ENCODE results near the gene DOCK9. TPM values are rescaled to one million over a fixed set of nuclear protein-coding genes. Genes with fewer than 3 reads are reported as not detected.

DOCK9 gene
- polyA plus RNA-seq, 3 donors: 0.01 TPM; not detected in 2

DNA sequence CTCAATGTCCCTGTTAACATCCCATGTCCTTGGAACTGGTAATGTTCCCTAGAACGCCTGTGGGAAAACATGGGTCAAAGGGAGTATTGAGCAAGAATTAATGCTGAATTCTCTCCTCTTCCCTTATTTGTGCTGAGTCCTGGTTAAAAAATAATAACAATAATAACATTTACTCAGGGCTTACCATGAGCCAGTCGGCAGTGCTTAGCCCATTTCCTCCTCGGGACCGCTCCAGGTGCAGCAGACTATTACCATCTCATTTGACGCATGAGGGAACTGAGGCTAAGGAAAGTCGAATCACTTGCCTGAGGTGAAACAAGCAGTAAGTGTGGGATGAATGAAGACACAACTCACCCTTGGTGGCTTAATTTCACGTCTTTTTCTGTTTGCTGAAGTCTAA, 191.8 kb downstream of the DOCK9 start:
- Histone ChIP-seq H3K4me3 (replicated peaks in 1 of 3; ENCODE audit: low read depth in 2 of 3, low read length in 3 of 3) (no peak overlapping the region), H4K20me1 (ENCODE audit: insufficient read depth, low read length) (no peaks in the 10 kb centered on the region), H3K27me3 (ENCODE audit: control insufficient read depth in 2 of 2, insufficient read depth in 2 of 2, low read length in 2 of 2) (no peaks in the 10 kb centered on the region), H3K27ac (ENCODE audit: low read depth in 1 of 2, low read length in 2 of 2) (no peak overlapping the region), H3K4me1 (ENCODE audit: control insufficient read depth in 1 of 2, insufficient read depth in 2 of 2, low read length in 2 of 2) (no peaks in the 10 kb centered on the region), H3K36me3 (replicated peaks in 1 of 2; ENCODE audit: control insufficient read depth in 1 of 2, insufficient read depth in 2 of 2, low read length in 2 of 2) (no peaks in the 10 kb centered on the region), H2AFZ (ENCODE audit: insufficient read depth, low read depth, low read length, poor library complexity, severe bottlenecking) (no peak overlapping the region), H3K9ac (ENCODE audit: insufficient read depth, low read length, poor library complexity, severe bottlenecking) (no peak overlapping the region), H3K79me2 (ENCODE audit: insufficient read depth, low read length) (no peaks in the 10 kb centered on the region), H3K4me2 (replicated peaks; ENCODE audit: extremely low read depth, low read length, poor library complexity, severe bottlenecking) (no peak overlapping the region), H3K9me3 (replicated peaks in 1 of 2; ENCODE audit: control insufficient read depth in 1 of 2, insufficient read depth in 1 of 2, low read length in 2 of 2) (no peaks in the 10 kb centered on the region)
- no peaks in the 10 kb centered on the region for H3K36me3 Mint-ChIP-seq
- peaks cover 5 to 22% (median 11%) of the 10 kb centered on the region in 3 donors for H3K27me3 Mint-ChIP-seq (ENCODE audit: low read depth in 3 of 3)
- no peak overlapping the region for H3K4me3 Mint-ChIP-seq
- intact Hi-C loops (cut with micrococcal nuclease): no loop called here
- H3K27ac Mint-ChIP-seq: no peak overlapping the region
- H3K4me1 Mint-ChIP-seq: no peaks in the 10 kb centered on the region
- TF ChIP-seq, protein P1, sequence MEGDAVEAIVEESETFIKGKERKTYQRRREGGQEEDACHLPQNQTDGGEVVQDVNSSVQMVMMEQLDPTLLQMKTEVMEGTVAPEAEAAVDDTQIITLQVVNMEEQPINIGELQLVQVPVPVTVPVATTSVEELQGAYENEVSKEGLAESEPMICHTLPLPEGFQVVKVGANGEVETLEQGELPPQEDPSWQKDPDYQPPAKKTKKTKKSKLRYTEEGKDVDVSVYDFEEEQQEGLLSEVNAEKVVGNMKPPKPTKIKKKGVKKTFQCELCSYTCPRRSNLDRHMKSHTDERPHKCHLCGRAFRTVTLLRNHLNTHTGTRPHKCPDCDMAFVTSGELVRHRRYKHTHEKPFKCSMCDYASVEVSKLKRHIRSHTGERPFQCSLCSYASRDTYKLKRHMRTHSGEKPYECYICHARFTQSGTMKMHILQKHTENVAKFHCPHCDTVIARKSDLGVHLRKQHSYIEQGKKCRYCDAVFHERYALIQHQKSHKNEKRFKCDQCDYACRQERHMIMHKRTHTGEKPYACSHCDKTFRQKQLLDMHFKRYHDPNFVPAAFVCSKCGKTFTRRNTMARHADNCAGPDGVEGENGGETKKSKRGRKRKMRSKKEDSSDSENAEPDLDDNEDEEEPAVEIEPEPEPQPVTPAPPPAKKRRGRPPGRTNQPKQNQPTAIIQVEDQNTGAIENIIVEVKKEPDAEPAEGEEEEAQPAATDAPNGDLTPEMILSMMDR (IDR thresholded peaks at IDR 0.05): no peak
- DNase-seq: no peak
- peaks cover 0 to 4% (median 0%) of the 10 kb centered on the region in 7 donors for H3K9me3 Mint-ChIP-seq
- WGBS (ENCODE audit: insufficient coverage): 80% methylated on average over 5 of the region's 7 CpGs

DNA sequence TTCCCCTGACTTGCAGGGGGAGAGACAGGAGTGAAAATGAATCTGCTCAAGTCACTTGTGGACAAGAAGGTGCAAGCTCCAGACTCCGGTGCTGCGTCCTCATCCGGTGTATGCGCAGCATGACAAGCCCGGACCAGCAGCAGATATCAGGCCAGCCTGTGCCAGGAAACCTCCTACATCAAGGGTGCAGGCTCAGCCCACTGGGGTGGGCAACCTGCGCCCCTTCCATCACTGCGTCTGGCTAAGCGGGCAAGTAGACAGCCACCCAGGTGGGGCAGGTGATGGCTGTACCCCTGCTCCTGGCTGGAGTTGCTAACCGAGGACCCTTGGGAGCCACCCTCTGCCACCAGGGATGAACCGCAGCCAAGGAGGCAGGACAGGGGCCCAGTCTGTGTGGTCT, 192.5 kb downstream of the DOCK9 start:
- Mint-ChIP-seq H3K36me3 (no peaks in the 10 kb centered on the region), H3K4me3 (no peak overlapping the region), H3K4me1 (no peaks in the 10 kb centered on the region), H3K27ac (no peak overlapping the region), H3K9me3 (peaks cover 0 to 4% (median 0%) of the 10 kb centered on the region in 7 donors), H3K27me3 (ENCODE audit: low read depth in 3 of 3) (peaks cover 5 to 21% (median 11%) of the 10 kb centered on the region in 3 donors)
- intact Hi-C loops (cut with micrococcal nuclease): no loop called here
- TF ChIP-seq, protein P1 (IDR thresholded peaks at IDR 0.05): no peak
- no peak for DNase-seq
- H3K27ac ChIP-seq (ENCODE audit: low read depth in 1 of 2, low read length in 2 of 2): no peak overlapping the region
- H4K20me1 ChIP-seq (ENCODE audit: insufficient read depth, low read length): no peaks in the 10 kb centered on the region
- no peaks in the 10 kb centered on the region for H3K79me2 ChIP-seq (ENCODE audit: insufficient read depth, low read length)
- H2AFZ ChIP-seq (ENCODE audit: insufficient read depth, low read depth, low read length, poor library complexity, severe bottlenecking): no peak overlapping the region
- WGBS (ENCODE audit: insufficient coverage): 94% methylated on average over 10 of the region's 10 CpGs
- H3K9me3 ChIP-seq (replicated peaks in 1 of 2; ENCODE audit: control insufficient read depth in 1 of 2, insufficient read depth in 1 of 2, low read length in 2 of 2): no peaks in the 10 kb centered on the region
- H3K27me3 ChIP-seq (ENCODE audit: control insufficient read depth in 2 of 2, insufficient read depth in 2 of 2, low read length in 2 of 2): no peaks in the 10 kb centered on the region
- H3K4me3 ChIP-seq (replicated peaks in 1 of 3; ENCODE audit: low read depth in 2 of 3, low read length in 3 of 3): no peak overlapping the region
- H3K4me2 ChIP-seq (replicated peaks; ENCODE audit: extremely low read depth, low read length, poor library complexity, severe bottlenecking): no peak overlapping the region
- H3K9ac ChIP-seq (ENCODE audit: insufficient read depth, low read length, poor library complexity, severe bottlenecking): no peak overlapping the region
- no peaks in the 10 kb centered on the region for H3K4me1 ChIP-seq (ENCODE audit: control insufficient read depth in 1 of 2, insufficient read depth in 2 of 2, low read length in 2 of 2)
- no peaks in the 10 kb centered on the region for H3K36me3 ChIP-seq (replicated peaks in 1 of 2; ENCODE audit: control insufficient read depth in 1 of 2, insufficient read depth in 2 of 2, low read length in 2 of 2)

Data from CD14-positive monocyte (primary cell).